GM23248 (cell line): ENCODE results near the gene ANTKMT. TPM values are rescaled to one million over a fixed set of nuclear protein-coding genes. Genes with fewer than 3 reads are reported as not detected.
A peak's percentile ranks its signal among the peaks of the same experiment; 100 is the strongest.

Experiments
- DNase-seq: peaks from one replicate; pipeline ENCODE4 v3.0.0-alpha.2; 2015
- H2AFZ ChIP-seq: fragments of 200-600 bp; sonication (generic); 2 replicates; pipeline ENCODE4 v1.6.1; 2016; ENCODE audit warnings: antibody characterized with exemption
- H3F3A ChIP-seq: fragments of 200-600 bp; sonication (generic); 2 replicates; pipeline ENCODE4 v1.6.1; 2016; ENCODE audit warnings: mild to moderate bottlenecking, antibody characterized with exemption, mixed run types; ENCODE audit not compliant: insufficient read depth
- H3K27ac ChIP-seq: fragments of 200-600 bp; sonication (generic); 2 replicates; pipeline ENCODE4 v1.5.1; 2016; ENCODE audit warnings: mild to moderate bottlenecking
- H3K27me3 ChIP-seq: fragments of 200-600 bp; sonication (generic); replicated peaks from 2 replicates; pipeline ENCODE4 v1.6.1; 2016; ENCODE audit warnings: mild to moderate bottlenecking; ENCODE audit not compliant: insufficient read depth
- H3K36me3 ChIP-seq: fragments of 200-600 bp; sonication (generic); 2 replicates; pipeline ENCODE4 v1.6.1; 2016; ENCODE audit warnings: low read depth, mild to moderate bottlenecking
- H3K4me1 ChIP-seq: fragments of 200-600 bp; sonication (generic); 2 replicates; pipeline ENCODE4 v1.6.1; 2016; ENCODE audit warnings: mild to moderate bottlenecking; ENCODE audit not compliant: insufficient read depth
- H3K4me2 ChIP-seq: fragments of 200-600 bp; sonication (generic); one replicate; pipeline ENCODE4 v1.6.1; 2016; ENCODE audit warnings: mild to moderate bottlenecking; ENCODE audit not compliant: unreplicated experiment
- H3K4me3 ChIP-seq: fragments of 200-600 bp; sonication (generic); 2 replicates; pipeline ENCODE4 v1.5.1; 2016; ENCODE audit warnings: mild to moderate bottlenecking
- H3K79me2 ChIP-seq: fragments of 200-600 bp; sonication (generic); 2 replicates; pipeline ENCODE4 v1.6.1; 2016; ENCODE audit warnings: mild to moderate bottlenecking; ENCODE audit not compliant: insufficient read depth
- H3K9ac ChIP-seq: fragments of 200-600 bp; sonication (generic); 2 replicates; pipeline ENCODE4 v1.6.1; 2016; ENCODE audit warnings: mild to moderate bottlenecking
- H3K9me2 ChIP-seq: fragments of 200-600 bp; sonication (generic); 2 replicates; pipeline ENCODE4 v1.6.1; 2016; ENCODE audit warnings: mixed run types, mild to moderate bottlenecking, moderate library complexity; ENCODE audit not compliant: insufficient read depth
- H3K9me3 ChIP-seq: fragments of 200-600 bp; sonication (generic); one replicate; pipeline ENCODE4 v1.6.1; 2017; ENCODE audit warnings: low read depth
- H4K20me1 ChIP-seq: fragments of 200-600 bp; sonication (generic); 2 replicates; pipeline ENCODE4 v1.6.0; 2016; ENCODE audit not compliant: insufficient read depth
- EZH2 ChIP-seq: fragments of 200-600 bp; sonication (generic); IDR thresholded peaks from 2 replicates; pipeline ENCODE4 v1.6.1; 2018; ENCODE audit warnings: antibody characterized with exemption, mild to moderate bottlenecking; ENCODE audit not compliant: insufficient read depth, poor library complexity, severe bottlenecking
- EZH2phosphoT487 ChIP-seq: fragments of 200-600 bp; sonication (generic); IDR thresholded peaks from 2 replicates; pipeline ENCODE4 v1.6.1; 2018; ENCODE audit warnings: antibody characterized with exemption, moderate library complexity, mild to moderate bottlenecking, low read depth; ENCODE audit not compliant: insufficient read depth
- WGBS, 2 experiments: methylation state at CpG; one replicate each; pipeline ENCODE4 v1.1.6; 2015 to 2017; ENCODE audit warnings: low lambda C conversion rate in 2 of 2, low coverage in 1 of 2; ENCODE audit errors: missing lambda C conversion rate in 2 of 2; 5-methylcytosine and 5-hydroxymethylcytosine counted together
- in situ Hi-C: fragments of 300-500 bp; cut with MboI; formaldehyde crosslinking; loops from 2 replicates; pipeline ENCODE4 v1.15.0; 2020
- polyA plus RNA-seq: library from polyadenylated mRNA; unstranded; fragments of >200 nt; fragmentation: Nextera tagmentation; extraction: Ambion mirVana; gene quantifications from 2 replicates; pipeline ENCODE4 v1.2.1, GENCODE V29; 2016
- total RNA-seq: library from RNA; depleted of rRNA; stranded (reverse); fragments of >200 nt; shearing (Covaris generic); gene quantifications from 2 replicates; pipeline ENCODE4 v1.2.3, GENCODE V29; 2014

ANTKMT gene
- total and polyA plus RNA-seq, 2 experiments from 2014 or later: 33.5 to 34.8 TPM

GRCh38 chr16:673399-673991 lies 47.5 kb upstream of the ANTKMT start:
- WGBS, 2 experiments: 87 to 88% methylated on average over 18 of the region's 18 CpGs
- Histone ChIP-seq H3K27me3 (no peaks in the 10 kb centered on the region), H4K20me1 (no peaks in the 10 kb centered on the region), H3F3A (no peaks in the 10 kb centered on the region), H2AFZ (no peak overlapping the region), H3K36me3 (no peaks in the 10 kb centered on the region), H3K4me3 (no peak overlapping the region), H3K79me2 (peaks cover 19% of the 10 kb centered on the region), H3K27ac (no peak overlapping the region), H3K9me2 (no peaks in the 10 kb centered on the region), H3K9me3 (no peaks in the 10 kb centered on the region), H3K4me1 (no peaks in the 10 kb centered on the region; the same call in 1 of the 2 replicates), H3K4me2 (no peak overlapping the region), H3K9ac (no peak overlapping the region)
- TF ChIP-seq EZH2: no peak
- no peak for TF ChIP-seq EZH2phosphoT487
- in situ Hi-C loops: no loop called here
- DNase-seq: no peak

- Histone ChIP-seq H3K27me3 (no peaks in the 10 kb centered on the region), H3K9me2 (no peaks in the 10 kb centered on the region), H3K79me2 (peaks cover 10% of the 10 kb centered on the region), H3K4me2 (no peak overlapping the region), H3K36me3 (no peaks in the 10 kb centered on the region), H2AFZ (no peak overlapping the region), H3K27ac (no peak overlapping the region), H3F3A (no peaks in the 10 kb centered on the region), H3K9ac (no peak overlapping the region), H3K4me3 (no peak overlapping the region), H4K20me1 (no peaks in the 10 kb centered on the region), H3K4me1 (no peaks in the 10 kb centered on the region; the same call in 1 of the 2 replicates), H3K9me3 (no peaks in the 10 kb centered on the region)
- 82 to 83% methylated on average over 22 of the region's 22 CpGs for WGBS, 2 experiments
- in situ Hi-C loops: no loop called here
- TF ChIP-seq EZH2: no peak
- TF ChIP-seq EZH2phosphoT487: no peak
- no peak for DNase-seq
Measured at GRCh38 chr16:674214-674881, 46.6 kb upstream of the ANTKMT start.

DNA sequence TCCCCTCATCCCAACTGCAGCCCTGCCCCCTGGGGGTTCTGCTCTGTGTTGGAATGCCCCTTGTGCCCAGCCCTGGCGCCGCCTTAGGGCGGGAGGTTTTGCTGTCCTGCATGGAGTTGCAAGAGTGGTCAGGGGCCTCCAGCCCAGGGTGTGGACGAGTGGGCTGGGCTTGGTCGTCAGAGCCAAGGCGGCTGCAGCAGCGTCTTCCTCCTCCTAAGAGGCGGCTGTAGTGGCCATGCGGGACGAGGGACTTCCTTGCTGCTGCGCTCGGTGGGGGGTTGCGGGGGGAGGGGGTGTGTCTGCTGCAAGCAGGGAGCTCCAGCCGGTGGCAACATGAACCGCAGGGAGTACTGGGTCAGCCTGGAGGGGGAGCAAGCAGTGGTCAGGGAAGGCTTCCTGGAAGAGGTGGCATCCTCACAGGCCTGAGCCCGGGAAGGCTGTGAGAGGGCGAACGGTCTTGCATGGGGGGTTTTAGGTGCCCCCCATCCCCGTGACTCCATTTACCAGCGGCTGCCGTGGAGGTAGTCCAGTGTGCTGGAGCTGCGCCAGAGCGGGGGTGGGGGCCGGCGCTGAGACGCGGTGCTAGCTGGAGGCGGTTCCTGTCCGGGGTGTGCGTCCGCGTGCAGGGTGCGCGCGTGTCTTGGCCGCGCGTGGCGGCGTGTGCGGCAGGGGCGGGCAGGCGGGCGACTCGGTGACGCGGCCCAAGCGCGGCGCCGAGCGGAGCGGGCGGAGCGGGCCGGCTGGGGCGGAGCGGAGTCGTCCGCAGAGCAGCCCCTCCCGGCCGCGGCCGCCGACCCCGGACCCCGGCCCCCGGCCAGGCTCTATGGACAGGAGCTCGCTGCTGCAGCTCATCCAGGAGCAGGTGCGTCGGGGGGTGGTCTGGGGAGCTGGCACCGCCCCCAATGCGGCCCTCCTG lies 45.7 kb upstream of the ANTKMT start, which contains the start of gene RHBDL1:
TSS of gene RHBDL1 (plus strand) at position 704 of the 916 bp plus-strand sequence. CDS start at position 824, 120 bp downstream.
- H3K36me3 ChIP-seq: no peaks in the 10 kb centered on the region
- peak within 1 kb of the TSS; percentile 79 for H3K4me2 ChIP-seq
- peak; percentile 64 for DNase-seq

More for the DNA sequence above, 45.7 kb upstream of the ANTKMT start, which contains the start of gene RHBDL1:
- 12 to 15% methylated on average over 39 to 50 of the region's 73 CpGs for WGBS, 2 experiments
- H3K4me3 ChIP-seq: peak within 1 kb of the TSS; percentile 68
- H3K9ac ChIP-seq: peak within 1 kb of the TSS; percentile 57; the same call in 1 of the 2 replicates
- no peaks in the 10 kb centered on the region for H3F3A ChIP-seq
- no peak for TF ChIP-seq EZH2phosphoT487
- TF ChIP-seq EZH2: no peak
- no peak within 1 kb of the TSS for H2AFZ ChIP-seq
- in situ Hi-C loops: no loop called here
- no peaks in the 10 kb centered on the region for H3K27me3 ChIP-seq
- H3K27ac ChIP-seq: no peak within 1 kb of the TSS
- H4K20me1 ChIP-seq: no peaks in the 10 kb centered on the region
- H3K4me1 ChIP-seq: no peaks in the 10 kb centered on the region
- H3K9me3 ChIP-seq: no peaks in the 10 kb centered on the region
- no peaks in the 10 kb centered on the region for H3K9me2 ChIP-seq
- peaks cover 2% of the 10 kb centered on the region for H3K79me2 ChIP-seq
